NCI-H1105 (cell line): ENCODE results near the gene NLRC3.
"Not testable (repeated sequence)": the region's sequence is repeated elsewhere in the genome, so short reads cannot be mapped to it uniquely, and the experiment has no call there.

Source experiments
- DNase-seq: peaks from one replicate; lab custom pipeline; 2025; lab: John Stamatoyannopoulos, UW

The NLRC3 gene, protein sequence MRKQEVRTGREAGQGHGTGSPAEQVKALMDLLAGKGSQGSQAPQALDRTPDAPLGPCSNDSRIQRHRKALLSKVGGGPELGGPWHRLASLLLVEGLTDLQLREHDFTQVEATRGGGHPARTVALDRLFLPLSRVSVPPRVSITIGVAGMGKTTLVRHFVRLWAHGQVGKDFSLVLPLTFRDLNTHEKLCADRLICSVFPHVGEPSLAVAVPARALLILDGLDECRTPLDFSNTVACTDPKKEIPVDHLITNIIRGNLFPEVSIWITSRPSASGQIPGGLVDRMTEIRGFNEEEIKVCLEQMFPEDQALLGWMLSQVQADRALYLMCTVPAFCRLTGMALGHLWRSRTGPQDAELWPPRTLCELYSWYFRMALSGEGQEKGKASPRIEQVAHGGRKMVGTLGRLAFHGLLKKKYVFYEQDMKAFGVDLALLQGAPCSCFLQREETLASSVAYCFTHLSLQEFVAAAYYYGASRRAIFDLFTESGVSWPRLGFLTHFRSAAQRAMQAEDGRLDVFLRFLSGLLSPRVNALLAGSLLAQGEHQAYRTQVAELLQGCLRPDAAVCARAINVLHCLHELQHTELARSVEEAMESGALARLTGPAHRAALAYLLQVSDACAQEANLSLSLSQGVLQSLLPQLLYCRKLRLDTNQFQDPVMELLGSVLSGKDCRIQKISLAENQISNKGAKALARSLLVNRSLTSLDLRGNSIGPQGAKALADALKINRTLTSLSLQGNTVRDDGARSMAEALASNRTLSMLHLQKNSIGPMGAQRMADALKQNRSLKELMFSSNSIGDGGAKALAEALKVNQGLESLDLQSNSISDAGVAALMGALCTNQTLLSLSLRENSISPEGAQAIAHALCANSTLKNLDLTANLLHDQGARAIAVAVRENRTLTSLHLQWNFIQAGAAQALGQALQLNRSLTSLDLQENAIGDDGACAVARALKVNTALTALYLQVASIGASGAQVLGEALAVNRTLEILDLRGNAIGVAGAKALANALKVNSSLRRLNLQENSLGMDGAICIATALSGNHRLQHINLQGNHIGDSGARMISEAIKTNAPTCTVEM

DNA sequence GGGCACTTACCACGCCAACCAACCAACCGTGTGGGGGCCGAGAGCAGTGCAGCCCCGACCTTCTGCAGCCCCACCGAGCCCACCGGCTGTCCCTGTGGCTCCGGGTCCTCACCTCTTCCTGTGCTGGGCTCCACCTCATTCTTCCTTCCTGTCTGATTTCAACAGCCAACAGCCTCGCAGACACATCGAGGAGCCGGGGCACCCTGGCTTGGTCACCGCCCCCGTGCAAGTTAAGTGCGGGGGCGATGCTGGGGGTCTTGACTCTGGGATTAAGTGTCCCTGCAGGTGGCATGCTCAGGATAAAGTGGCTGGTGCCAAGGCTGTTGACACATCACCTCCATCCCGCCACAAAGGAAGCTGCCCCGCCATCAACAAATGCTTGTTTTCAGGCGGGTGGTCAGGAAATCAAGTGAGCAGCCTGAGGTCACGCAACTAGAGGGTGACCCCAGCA is at the start of gene NLRC3:
Gene NLRC3, minus strand, starts transcription at position 102 of the 451 bp plus-strand sequence. CDS start 12,367 bp downstream, outside the sequence.
- no peak for DNase-seq

DNA sequence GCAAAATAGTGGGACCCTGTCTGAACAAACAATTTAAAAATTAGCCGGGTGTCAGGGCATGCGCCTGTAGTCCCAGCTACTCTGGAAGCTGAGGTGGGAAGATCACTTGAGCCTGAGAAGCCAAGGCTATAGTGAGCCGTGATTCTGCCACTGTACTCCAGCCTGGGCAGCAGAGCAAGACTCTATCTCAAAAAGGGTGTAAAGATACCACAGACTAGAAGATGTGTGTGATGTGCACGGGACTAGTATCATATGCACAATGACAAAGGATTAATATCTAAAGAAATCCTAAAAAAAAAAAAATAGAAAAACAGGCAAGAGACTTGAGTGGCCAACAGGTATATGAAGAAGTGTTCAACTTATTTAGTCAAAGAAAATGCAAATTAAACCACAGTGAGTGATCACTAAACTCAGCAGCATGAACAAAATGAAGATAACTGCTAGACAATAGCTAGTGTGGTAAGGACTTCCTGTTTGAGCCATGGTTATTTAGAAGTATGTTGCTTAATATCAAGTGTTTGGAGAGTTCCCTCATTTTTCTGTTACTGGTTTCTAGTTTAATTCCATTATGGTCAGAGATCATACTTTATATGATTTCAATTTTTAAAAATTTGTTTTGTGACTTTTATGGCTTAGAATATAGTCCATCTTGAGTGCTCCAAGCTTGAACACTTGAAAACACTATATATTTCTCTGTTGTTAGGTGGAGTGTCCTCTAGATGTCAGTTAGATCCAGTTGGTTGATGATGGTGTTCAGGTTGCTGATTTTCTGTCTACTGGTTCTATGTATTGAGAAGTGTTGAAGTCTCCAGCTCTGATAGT is 48.9 kb upstream of the NLRC3 start:
- no peak for DNase-seq

DNA sequence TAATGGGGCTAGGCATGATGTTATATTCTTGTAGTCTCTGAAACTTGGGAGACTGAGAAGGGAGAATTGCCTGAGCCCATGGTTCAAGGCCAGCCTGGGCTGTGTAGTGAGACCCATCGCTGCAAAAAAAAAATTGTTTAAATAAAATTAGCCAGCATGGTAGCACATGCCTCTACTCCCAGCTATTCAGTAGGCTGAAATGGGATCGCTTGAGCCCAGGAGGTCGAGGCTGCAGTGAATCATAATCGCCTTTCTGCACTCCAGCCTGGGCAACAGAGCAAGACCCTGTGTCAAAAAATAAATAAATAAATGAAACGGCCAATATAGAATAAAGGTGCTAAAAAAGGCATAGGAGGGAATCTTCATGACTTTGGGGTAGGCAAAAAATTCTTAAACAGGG is 48.1 kb upstream of the NLRC3 start:
- DNase-seq = no peak

DNA sequence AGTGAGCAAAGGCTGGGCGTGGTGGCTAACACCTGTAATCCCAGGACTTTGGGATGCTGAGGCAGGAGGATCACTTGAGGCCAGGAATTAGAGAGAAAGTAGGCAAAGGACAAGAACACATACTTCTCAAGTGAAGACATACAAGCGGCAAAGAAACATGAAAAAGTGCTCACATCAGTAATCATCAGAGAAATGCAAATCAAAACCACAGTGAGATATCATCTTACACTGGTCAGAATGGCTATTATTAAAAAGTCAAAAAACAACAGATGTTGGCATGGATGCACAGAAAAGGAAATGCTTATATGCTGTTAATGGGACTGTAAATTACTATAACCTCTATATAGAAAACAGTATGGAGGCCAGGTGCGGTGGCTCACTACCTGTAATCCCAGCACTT is 46.4 kb upstream of the NLRC3 start:
- no peak for DNase-seq

DNA sequence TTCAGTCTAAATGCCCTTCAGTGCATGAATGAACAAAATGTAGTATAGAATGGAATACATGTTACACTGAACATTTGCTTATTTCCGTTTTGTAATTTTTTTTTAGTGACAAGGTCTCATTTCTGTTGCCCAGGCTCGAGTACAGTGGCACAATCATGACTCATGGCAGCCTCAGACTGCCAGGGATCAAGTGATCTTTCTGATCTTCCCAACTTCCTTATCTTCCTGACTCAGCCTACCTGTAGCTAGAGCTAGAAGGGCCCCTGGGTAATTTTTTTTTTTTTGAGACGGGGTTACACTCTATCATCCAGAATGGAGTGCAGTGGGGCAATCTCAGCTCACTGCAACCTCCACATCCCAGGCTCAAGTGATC is 41.6 kb upstream of the NLRC3 start:
- no peak for DNase-seq

DNA sequence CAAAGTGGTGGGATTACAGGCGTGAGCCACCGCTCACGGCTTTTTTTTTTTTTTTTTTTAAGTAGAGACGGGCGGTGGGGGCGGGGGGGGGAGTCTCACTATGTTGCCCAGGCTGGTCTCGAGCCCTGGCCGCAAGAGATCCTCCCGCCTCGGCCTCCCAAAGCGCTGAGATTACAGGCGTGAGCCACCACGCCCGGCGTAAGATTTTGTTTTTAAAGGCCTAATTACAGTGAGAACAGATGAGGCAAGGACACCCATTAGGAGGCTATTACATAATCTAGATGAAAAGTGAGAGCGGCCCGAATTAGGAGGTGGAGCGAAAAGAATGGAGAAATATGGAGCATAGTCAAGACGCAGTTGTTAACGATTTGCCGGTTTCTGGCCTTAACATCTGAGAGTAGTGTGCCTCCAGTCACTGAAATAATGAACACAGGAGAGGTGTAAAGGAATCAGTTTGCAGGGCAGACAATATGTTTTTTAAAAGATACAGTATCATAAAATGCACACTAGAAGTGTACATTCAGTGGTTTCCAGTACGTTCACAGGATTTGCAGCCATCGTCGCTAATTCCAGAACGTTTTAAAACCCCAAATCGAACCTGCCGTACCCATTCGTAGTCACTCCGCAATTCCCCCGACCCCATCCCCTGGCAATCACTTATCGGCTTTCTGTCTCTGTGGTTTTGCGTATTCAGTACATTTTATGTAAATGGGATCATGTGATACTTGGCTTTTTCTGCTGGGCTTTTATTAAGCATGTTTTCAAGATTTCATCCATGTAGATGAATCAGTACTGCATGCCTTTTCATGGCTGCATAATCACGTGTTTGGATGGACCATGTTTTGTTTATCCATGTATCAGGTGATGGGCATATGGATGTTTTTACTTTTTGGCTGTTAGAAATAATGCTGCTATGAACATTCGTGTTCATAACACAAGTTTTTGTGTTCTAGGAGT is 35.6 kb upstream of the NLRC3 start:
- DNase-seq = no peak

DNA sequence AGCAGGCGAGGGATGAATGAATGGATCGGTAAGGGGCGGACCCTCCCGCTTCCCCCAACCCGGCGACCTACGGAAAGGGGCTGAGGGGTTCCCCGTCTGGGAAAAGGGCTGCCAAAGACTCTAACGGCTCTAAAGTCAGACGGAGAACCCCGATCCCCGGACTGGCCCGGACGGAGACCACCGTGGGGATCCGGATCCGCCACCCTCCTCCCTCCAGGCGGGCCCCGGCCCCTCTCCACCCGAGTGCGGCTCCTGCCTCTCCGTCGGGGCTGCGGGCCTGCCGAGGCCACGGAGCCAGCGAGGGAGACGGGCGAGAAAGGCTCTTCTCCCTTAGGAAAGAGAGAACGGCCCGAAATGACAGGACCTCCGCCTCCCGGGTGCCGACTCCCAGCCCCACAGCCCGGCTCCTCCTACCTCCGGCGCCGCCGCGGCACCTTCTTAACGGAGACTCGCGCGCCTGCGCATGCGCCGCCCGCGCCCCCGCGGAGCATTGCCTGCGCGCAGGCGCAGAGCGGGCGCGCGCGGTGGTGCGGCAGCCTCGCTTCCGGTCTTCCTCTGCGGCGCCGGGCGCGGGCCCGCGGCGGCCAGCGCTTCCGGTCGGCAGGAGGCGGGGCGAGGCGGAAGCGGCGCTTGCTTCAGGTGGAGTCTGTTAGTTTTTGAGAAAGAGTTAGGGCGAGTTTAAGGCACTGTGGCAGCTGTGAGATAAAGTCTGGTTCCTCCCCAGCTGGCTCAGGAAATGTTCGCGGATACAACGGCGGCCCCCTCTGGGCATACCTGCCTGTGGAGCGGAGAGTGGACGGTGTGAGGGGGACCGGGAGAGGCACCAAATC is 34.2 kb upstream of the NLRC3 start, which contains the start of gene SLX4:
Gene SLX4, minus strand, starts transcription at position 461 of the 830 bp plus-strand sequence. CDS start 2,642 bp downstream, outside the sequence.
- DNase-seq = peak; percentile 86

DNA sequence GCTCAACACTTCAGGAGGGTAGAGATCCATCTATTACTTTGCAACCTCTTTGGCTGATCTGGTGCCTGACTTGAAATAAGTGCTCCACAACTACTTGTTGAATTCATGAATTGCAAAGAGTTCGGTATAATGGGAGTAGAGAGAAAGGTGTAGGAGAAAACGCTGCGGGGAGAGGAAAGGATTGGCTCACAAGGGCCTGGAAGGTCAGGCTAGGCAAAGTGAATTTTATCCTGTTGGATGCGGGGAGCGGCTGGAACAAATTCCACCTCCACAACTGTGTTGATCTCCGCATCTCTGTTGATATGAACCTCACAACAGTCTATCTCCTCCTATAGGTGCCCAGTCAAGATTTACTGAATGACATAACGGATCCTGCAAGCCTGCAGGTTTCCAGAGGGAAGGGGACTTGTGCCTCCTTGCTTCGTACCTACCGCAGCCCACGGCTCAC is 33.5 kb upstream of the NLRC3 start:
- DNase-seq = no peak

DNA sequence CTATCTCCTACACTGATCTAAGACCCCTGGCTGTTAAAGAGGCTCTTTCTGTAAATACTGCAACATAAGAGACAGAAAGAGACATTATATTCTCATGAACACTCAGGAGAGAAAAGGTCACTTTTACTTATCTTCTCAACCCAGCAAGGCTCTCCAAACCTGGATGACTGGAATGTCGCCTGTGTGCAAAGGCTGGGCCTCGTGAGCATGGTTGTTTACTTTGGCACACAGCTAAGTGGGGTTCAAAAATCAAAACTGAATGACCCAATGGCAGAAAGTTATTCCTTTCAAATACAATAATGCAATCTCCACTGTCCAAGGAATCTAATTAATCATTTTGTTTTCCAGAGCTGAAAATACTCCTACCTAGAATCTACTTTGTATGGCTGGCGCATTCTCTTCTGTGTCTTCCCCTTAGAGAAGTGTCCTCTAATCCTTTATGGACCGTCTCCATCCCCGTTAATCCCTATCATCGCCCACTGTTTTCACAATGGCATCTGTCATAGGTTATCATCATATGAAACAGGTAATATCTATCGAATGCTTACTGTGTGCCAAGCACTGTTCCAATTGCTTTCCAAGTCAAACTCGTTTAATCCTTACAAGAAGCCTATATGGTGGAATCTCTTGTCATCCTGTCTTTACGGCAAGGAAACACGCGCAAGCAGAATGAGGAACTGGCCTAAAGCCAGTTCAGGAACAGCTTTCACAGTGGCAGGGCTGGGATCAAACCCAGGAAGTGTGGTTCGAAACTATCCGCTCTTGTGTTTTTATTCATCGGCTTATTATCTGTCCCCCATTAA is 32.9 kb upstream of the NLRC3 start:
- no peak for DNase-seq

DNA sequence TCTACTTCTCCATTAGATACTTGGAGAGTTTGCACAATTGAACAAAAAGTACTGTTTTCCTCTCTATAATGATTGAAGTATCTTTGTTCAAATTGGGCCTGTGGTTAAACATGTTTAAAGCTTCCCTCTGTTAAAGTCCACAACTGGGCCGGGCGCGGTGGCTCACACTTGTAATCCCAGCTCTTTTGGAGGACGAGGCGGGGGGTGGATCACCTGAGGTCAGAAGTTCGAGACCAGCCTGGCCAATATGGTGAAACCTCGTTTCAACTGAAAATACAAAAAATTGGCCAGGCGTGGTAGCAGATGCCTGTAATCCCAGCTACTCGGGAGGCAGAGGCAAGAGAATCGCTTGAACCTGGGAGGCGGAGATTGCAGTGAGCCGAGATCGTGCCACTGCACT is 31.8 kb upstream of the NLRC3 start:
- not testable (repeated sequence) for DNase-seq

DNA sequence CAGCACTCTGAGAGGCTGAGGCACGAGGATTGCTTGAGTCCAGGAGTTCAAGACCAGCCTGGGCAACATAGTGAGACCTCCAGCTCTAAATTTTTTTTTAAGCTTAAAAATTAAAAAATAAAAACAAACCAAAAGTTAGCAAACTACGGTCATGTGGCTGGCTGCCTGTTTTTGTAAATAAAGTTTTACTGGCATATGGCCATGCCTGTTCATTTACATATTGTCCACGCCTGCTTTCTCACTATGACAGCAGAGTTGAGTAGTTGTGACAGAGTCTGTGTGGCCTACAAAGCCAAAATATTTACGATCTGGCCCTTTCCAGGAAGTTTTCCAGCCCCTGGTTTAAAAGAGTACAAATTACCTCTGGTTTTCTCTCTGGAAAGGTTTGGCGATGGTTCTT is 30.9 kb upstream of the NLRC3 start:
- no peak for DNase-seq

DNA sequence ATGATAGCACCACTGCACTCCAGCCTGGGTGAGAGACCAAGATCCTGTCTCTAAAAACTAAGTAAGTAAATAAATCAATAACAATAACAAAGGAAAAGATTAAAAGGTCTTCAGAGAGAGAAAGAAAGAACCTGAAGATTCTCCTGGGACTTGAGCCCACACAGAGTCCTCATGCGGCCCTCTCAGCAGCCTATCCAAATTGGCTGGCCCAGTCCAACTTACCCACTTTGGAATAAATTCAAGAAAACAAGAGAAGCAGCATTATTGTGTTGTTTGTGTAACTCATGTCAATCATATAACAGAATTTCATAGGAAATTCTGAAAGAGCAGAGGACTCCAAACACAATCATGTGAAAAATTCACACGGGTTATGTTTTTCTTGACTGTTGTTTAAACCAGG is 30.4 kb upstream of the NLRC3 start:
- no peak for DNase-seq

DNA sequence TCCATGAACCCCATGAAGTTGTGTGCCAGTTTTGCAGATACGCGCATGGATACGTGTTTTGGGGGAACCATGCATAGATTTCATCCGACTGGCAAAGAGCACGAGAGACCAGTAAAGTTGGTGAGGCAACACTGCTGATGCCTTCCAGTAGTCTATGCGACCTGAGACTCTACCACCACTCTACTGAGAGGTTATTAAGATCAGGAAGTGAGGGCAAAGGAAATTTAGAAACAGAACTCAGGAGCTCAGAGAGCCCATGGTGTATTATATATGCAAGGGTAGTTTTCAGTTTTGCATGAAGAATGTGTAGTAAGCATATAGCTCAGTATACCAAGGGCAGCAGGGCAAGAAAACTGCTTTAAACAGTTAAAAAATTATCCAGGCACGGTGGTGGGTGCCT is 30.0 kb upstream of the NLRC3 start:
- DNase-seq = no peak

DNA sequence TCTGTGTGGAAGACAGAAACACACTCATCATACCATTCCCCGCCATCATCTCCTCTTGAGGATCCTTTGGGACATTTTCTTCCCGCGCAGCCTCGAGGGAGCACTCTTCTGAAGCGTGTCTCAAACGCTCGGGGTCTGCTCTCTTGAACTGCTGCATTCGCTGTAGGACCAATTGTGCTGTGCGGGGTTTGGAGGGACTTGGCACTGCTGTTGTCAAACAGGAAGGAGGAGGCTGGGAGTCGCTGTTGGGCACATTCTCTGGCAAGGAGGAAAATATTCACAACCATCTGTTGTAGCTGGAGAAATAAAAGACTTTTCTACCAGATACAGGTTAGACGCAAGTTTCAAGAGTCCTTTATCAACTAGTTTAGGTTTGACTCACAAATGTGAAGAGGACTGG is 29.2 kb upstream of the NLRC3 start:
- no peak for DNase-seq

DNA sequence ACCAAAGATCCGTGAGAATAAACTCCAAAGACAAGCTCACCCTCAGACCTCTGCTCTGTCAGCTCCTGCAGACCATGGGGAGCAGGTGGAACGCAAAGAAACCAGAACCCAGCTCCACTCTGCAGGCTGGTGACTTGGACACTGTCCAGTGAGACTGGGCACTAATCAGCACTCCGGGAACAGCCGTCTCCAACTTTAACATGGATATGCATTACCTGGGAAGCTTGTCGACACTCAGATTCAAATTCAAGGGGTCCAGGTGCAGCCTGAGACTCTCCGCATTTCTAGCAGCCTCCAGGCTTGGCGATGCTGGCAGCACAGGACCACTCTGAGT is 25.1 kb upstream of the NLRC3 start:
- no peak for DNase-seq

DNA sequence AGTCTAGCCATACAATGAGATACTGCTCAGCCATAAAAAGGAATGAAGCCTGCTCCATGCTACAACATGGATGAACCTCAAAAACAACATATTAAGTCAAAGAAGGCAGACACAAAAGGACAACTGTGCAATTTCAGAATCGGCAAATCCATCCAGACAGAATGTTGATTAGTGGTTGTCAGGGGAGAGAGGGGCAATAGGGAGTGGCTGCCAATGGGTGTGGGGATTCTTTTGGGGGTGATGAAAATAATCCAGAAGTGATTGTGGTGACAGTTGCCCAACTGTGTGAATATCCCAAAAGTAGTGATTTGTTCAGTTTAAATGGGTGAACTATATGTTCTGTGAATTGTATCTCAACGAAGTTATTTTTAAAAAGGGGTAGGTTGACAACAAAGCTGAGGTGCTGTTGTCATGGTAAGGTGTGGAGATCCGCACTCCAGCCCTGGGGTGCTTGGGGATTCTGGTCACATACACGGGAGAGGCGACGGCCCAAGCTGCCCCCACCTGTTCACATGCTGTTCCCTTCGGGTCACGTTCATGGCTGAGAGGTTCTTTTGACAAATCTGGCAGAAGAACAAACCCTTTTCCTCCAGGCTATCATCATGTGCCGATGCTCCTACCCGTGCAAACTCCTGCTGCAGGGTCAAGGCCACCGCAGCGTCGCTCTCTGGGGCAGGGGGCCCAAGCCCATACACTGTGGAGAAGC is 24.6 kb upstream of the NLRC3 start:
- no peak for DNase-seq

DNA sequence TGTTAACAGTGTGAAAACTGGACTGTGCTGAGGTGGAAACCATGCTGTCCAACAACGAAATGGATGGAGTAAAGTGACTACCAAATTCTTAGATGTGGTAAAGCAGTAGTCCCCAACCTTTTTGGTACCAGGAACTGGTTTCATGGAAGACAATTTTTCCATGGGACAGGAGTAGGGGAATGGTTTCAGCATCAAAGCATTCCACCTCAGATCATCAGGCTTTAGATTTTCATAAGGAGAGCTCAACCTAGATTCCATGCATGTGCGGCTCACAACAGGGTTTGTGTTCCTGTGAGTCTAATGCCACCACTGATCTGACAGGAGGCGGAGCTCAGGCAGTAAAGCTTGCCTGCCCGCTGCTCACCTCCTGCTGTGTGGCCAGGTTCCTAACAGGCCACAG is 22.7 kb upstream of the NLRC3 start:
- no peak for DNase-seq

DNA sequence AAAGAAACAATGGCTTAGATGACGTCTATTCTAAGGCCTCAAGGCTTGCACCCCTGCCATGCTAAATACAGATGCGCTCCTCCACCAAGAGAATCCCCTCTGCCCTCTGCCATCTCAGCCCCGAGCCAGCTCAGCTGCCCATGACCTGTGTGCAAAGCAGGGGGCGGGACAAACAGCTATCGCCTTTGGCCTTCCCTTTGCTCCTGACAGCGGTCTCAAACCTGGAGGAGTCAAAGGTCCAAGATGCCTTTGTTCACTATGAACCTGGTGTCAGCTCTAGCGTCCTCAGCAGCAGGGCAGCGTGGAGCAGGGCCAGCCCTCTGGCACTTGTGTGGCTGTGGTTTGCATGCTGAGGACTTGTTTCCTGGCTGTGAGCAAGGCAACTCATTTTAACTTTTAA is 21.9 kb upstream of the NLRC3 start:
- DNase-seq = no peak
